Activated CD4-positive, alpha-beta memory T cell treated with anti-CD3 and anti-CD28 coated beads for 36 hours (primary cell): ENCODE measurements around the gene RIIAD1. TPM values are rescaled to one million over a fixed set of nuclear protein-coding genes. Genes with fewer than 3 reads are reported as not detected.
"Not testable (repeated sequence)": the region's sequence is repeated elsewhere in the genome, so short reads cannot be mapped to it uniquely, and the experiment has no call there.

Experiments used
- CTCF ChIA-PET: fragments of 350-600 bp; sonication (Branson Sonifier 250); formaldehyde crosslinking; loops from one replicate; lab custom pipeline; 2021; ENCODE audit warnings: antibody characterized with exemption, inconsistent platforms; lab: Charles Lee
- POLR2A ChIA-PET: fragments of 350-600 bp; sonication (Branson Sonifier 250); formaldehyde crosslinking; loops from one replicate; lab custom pipeline; 2021; ENCODE audit warnings: antibody characterized with exemption; lab: Charles Lee
- DNase-seq: peaks from one replicate; pipeline ENCODE4 v3.0.0-alpha.2; 2020
- H3K27ac Mint-ChIP-seq: one replicate; pipeline ENCODE4 v1.8.0; 2021; ENCODE audit warnings: mixed read lengths
- H3K27me3 Mint-ChIP-seq: one replicate; pipeline ENCODE4 v1.8.0; 2021; ENCODE audit warnings: mixed read lengths
- H3K36me3 Mint-ChIP-seq: one replicate; pipeline ENCODE4 v1.8.0; 2021; ENCODE audit warnings: mixed read lengths
- H3K4me1 Mint-ChIP-seq: one replicate; pipeline ENCODE4 v1.8.0; 2021; ENCODE audit warnings: low read depth, mixed read lengths
- H3K4me3 Mint-ChIP-seq: one replicate; pipeline ENCODE4 v1.8.0; 2021; ENCODE audit warnings: mild to moderate bottlenecking, mixed read lengths
- H3K9me3 Mint-ChIP-seq: one replicate; pipeline ENCODE4 v1.8.0; 2021; ENCODE audit warnings: mixed read lengths
- intact Hi-C: fragments of 100-400 bp; cut with micrococcal nuclease; formaldehyde crosslinking; loops from one replicate; pipeline ENCODE4 v1.15.1; 2023
- total RNA-seq, 2 experiments: library from RNA; stranded (reverse); gene quantifications; one replicate each; pipeline ENCODE4 v1.2.3, GENCODE V29; 2021

The RIIAD1 gene
- not detected for total RNA-seq

- ChIA-PET CTCF (interaction anchor here (1.4 to 1.9 kb wide), 4 partner anchors 14 to 127 kb away, joined by 3 to 9 read pairs (median 6); no protein-coding TSS in a partner anchor), POLR2A (no interaction called here)
- intact Hi-C loops = no loop called here
- Mint-ChIP-seq H3K4me3 (peak within 1 kb of the TSS; percentile 68), H3K27ac (no peak within 1 kb of the TSS), H3K36me3 (no peaks in the 10 kb centered on the region), H3K9me3 (no peaks in the 10 kb centered on the region), H3K27me3 (peaks cover 53% of the 10 kb centered on the region), H3K4me1 (peaks cover 24% of the 10 kb centered on the region)
- DNase-seq = peak; percentile 63
Measured at GRCh38 chr1:151720974-151721787, at the start of gene RIIAD1. Gene RIIAD1 (plus strand): TSS chr1:151721522. CDS start chr1:151721537, 15 bp downstream.

- POLR2A ChIA-PET = no interaction called here
Measured at GRCh38 chr1:151673407-151673806, 47.9 kb upstream of the RIIAD1 start.

GRCh38 chr1:151680391-151680790 lies 40.9 kb upstream of the RIIAD1 start:
- no peak overlapping the region for H3K27ac Mint-ChIP-seq
- ChIA-PET POLR2A (no interaction called here), CTCF (interaction anchor here (0.6 to 1.0 kb wide), 2 partner anchors 10 to 86 kb away, joined by 3 read pairs; no protein-coding TSS in a partner anchor)
- intact Hi-C loops = no loop called here
- H3K4me1 Mint-ChIP-seq = no peaks in the 10 kb centered on the region
- H3K27me3 Mint-ChIP-seq = no peaks in the 10 kb centered on the region
- H3K9me3 Mint-ChIP-seq = no peaks in the 10 kb centered on the region
- no peak overlapping the region for H3K4me3 Mint-ChIP-seq
- DNase-seq = no peak
- H3K36me3 Mint-ChIP-seq = peaks cover 5% of the 10 kb centered on the region

More at GRCh38 chr1:151673407-151673806, 47.9 kb upstream of the RIIAD1 start:
- Mint-ChIP-seq H3K27ac (no peak overlapping the region), H3K9me3 (no peaks in the 10 kb centered on the region), H3K4me3 (no peak overlapping the region), H3K4me1 (no peaks in the 10 kb centered on the region), H3K36me3 (peaks cover 34% of the 10 kb centered on the region), H3K27me3 (no peaks in the 10 kb centered on the region)
- no peak for DNase-seq
- intact Hi-C loops = no loop called here
- CTCF ChIA-PET = no interaction called here

GRCh38 chr1:151680826-151681225 lies 40.5 kb upstream of the RIIAD1 start:
- DNase-seq = no peak
- Mint-ChIP-seq H3K27me3 (no peaks in the 10 kb centered on the region), H3K36me3 (peaks cover 5% of the 10 kb centered on the region), H3K9me3 (no peaks in the 10 kb centered on the region), H3K4me3 (no peak overlapping the region), H3K4me1 (no peaks in the 10 kb centered on the region), H3K27ac (no peak overlapping the region)
- intact Hi-C loops = no loop called here
- ChIA-PET POLR2A (no interaction called here), CTCF (interaction anchor here (1.0 to 1.2 kb wide), 2 partner anchors 9 to 87 kb away, joined by 3 to 4 read pairs; no protein-coding TSS in a partner anchor)

GRCh38 chr1:151681923-151682322 lies 39.4 kb upstream of the RIIAD1 start:
- no peak overlapping the region for H3K4me3 Mint-ChIP-seq
- no peak for DNase-seq
- H3K27ac Mint-ChIP-seq = no peak overlapping the region
- H3K27me3 Mint-ChIP-seq = no peaks in the 10 kb centered on the region
- POLR2A ChIA-PET = no interaction called here
- H3K4me1 Mint-ChIP-seq = no peaks in the 10 kb centered on the region
- intact Hi-C loops = no loop called here
- CTCF ChIA-PET = interaction anchor here (1.2 kb wide), 1 partner anchor 8 kb away, joined by 4 read pairs; no protein-coding TSS in a partner anchor
- H3K9me3 Mint-ChIP-seq = no peaks in the 10 kb centered on the region
- peaks cover 5% of the 10 kb centered on the region for H3K36me3 Mint-ChIP-seq

- H3K27me3 Mint-ChIP-seq, H3K36me3 Mint-ChIP-seq, DNase-seq, H3K9me3 Mint-ChIP-seq, H3K4me1 Mint-ChIP-seq, H3K27ac Mint-ChIP-seq, intact Hi-C loops, POLR2A ChIA-PET, H3K4me3 Mint-ChIP-seq: not testable (repeated sequence)
- CTCF ChIA-PET = interaction anchor here (1.4 kb wide), 1 partner anchor 11 kb away, joined by 3 read pairs; no protein-coding TSS in a partner anchor
Measured at GRCh38 chr1:151682901-151683300, 38.4 kb upstream of the RIIAD1 start.

- intact Hi-C loops = no loop called here
- Mint-ChIP-seq H3K27ac (no peak overlapping the region), H3K36me3 (peaks cover 6% of the 10 kb centered on the region), H3K4me1 (no peaks in the 10 kb centered on the region), H3K27me3 (no peaks in the 10 kb centered on the region), H3K9me3 (no peaks in the 10 kb centered on the region), H3K4me3 (no peak overlapping the region)
- ChIA-PET POLR2A (no interaction called here), CTCF (interaction anchor here (1.0 to 1.4 kb wide), 4 partner anchors 9 to 152 kb away, joined by 3 to 6 read pairs (median 4); no protein-coding TSS in a partner anchor)
- no peak for DNase-seq
Measured at GRCh38 chr1:151684128-151684527, 37.2 kb upstream of the RIIAD1 start.

- Mint-ChIP-seq H3K36me3 (peaks cover 3% of the 10 kb centered on the region), H3K9me3 (no peaks in the 10 kb centered on the region), H3K4me1 (no peaks in the 10 kb centered on the region), H3K27me3 (no peaks in the 10 kb centered on the region), H3K4me3 (no peak overlapping the region), H3K27ac (no peak overlapping the region)
- DNase-seq = no peak
- intact Hi-C loops = no loop called here
- POLR2A ChIA-PET = no interaction called here
- CTCF ChIA-PET = no interaction called here
Measured at GRCh38 chr1:151686561-151686960, 34.8 kb upstream of the RIIAD1 start.

GRCh38 chr1:151689494-151689893 lies 31.8 kb upstream of the RIIAD1 start:
- Mint-ChIP-seq H3K27me3 (no peaks in the 10 kb centered on the region), H3K4me1 (no peaks in the 10 kb centered on the region), H3K9me3 (no peaks in the 10 kb centered on the region), H3K4me3 (no peak overlapping the region), H3K36me3 (peaks cover 19% of the 10 kb centered on the region), H3K27ac (no peak overlapping the region)
- POLR2A ChIA-PET = no interaction called here
- CTCF ChIA-PET = interaction anchor here (1.0 kb wide), 1 partner anchor 8 kb away, joined by 4 read pairs; no protein-coding TSS in a partner anchor
- no peak for DNase-seq
- intact Hi-C loops = no loop called here

- H3K27ac Mint-ChIP-seq = no peak overlapping the region
- H3K4me3 Mint-ChIP-seq = no peak overlapping the region
- peaks cover 22% of the 10 kb centered on the region for H3K36me3 Mint-ChIP-seq
- ChIA-PET POLR2A (no interaction called here), CTCF (no interaction called here)
- intact Hi-C loops = no loop called here
- no peak for DNase-seq
- no peaks in the 10 kb centered on the region for H3K9me3 Mint-ChIP-seq
- H3K4me1 Mint-ChIP-seq = no peaks in the 10 kb centered on the region
- no peaks in the 10 kb centered on the region for H3K27me3 Mint-ChIP-seq
Measured at GRCh38 chr1:151692226-151692625, 29.1 kb upstream of the RIIAD1 start.

GRCh38 chr1:151693057-151693651 lies 28.2 kb upstream of the RIIAD1 start:
- Mint-ChIP-seq H3K4me1 (no peaks in the 10 kb centered on the region), H3K36me3 (peaks cover 21% of the 10 kb centered on the region), H3K4me3 (no peak overlapping the region), H3K27ac (no peak overlapping the region), H3K9me3 (no peaks in the 10 kb centered on the region), H3K27me3 (no peaks in the 10 kb centered on the region)
- CTCF ChIA-PET = interaction anchor here (1.0 to 1.3 kb wide), 4 partner anchors 10 to 188 kb away, joined by 3 to 5 read pairs (median 4); no protein-coding TSS in a partner anchor
- POLR2A ChIA-PET = no interaction called here
- no peak for DNase-seq
- intact Hi-C loops = no loop called here

- intact Hi-C loops = no loop called here
- CTCF ChIA-PET = no interaction called here
- Mint-ChIP-seq H3K36me3 (peaks cover 7% of the 10 kb centered on the region), H3K4me1 (no peaks in the 10 kb centered on the region), H3K27ac (no peak overlapping the region), H3K27me3 (no peaks in the 10 kb centered on the region), H3K4me3 (no peak overlapping the region), H3K9me3 (no peaks in the 10 kb centered on the region)
- DNase-seq = no peak
- POLR2A ChIA-PET = no interaction called here
Measured at GRCh38 chr1:151701515-151701914, 19.8 kb upstream of the RIIAD1 start.
